ENCODE data around the gene HSP90AA1.

The HSP90AA1 gene

GRCh38 chr14:102035914-102036313 lies 50.9 kb downstream of the HSP90AA1 start:
- no peak for DNase-seq

GRCh38 chr14:102034301-102034700 lies 52.5 kb downstream of the HSP90AA1 start:
- DNase-seq: no peak

GRCh38 chr14:102033241-102033640 lies 53.6 kb downstream of the HSP90AA1 start:
- no peak for DNase-seq

All from OCI-M1 (cell line).